GM08714 (cell line): ENCODE data around the gene DCPS.
"Not testable (repeated sequence)": the region's sequence is repeated elsewhere in the genome, so short reads cannot be mapped to it uniquely, and the experiment has no call there.

ENCODE experiments used
- H3K4me3 ChIP-seq: fragments of 200-500 bp; sonication (Bioruptor generic); 2 replicates; pipeline ENCODE4 v1.5.1; 2014; ENCODE audit warnings: mild to moderate bottlenecking, low read length, inconsistent platforms
- ZNF274 ChIP-seq: IDR thresholded peaks from 2 replicates; pipeline ENCODE4 v1.6.1; 2012; ENCODE audit warnings: mild to moderate bottlenecking, low read depth, low read length

DCPS gene

GRCh38 chr11:126394036-126394435, 90.2 kb downstream of the DCPS start:
- no peak for TF ChIP-seq ZNF274
- no peak overlapping the region for H3K4me3 ChIP-seq

GRCh38 chr11:126394634-126395072, 90.8 kb downstream of the DCPS start:
- not testable (repeated sequence) for H3K4me3 ChIP-seq
